HG02798 (cell line): Measurements from ENCODE around the gene ZBTB20.

Source experiments
- ATAC-seq: cut with Tn5 transposase; IDR thresholded peaks from one replicate; pipeline ENCODE4 v1.9.1; 2021; ENCODE audit warnings: mild to moderate bottlenecking; ENCODE audit not compliant: unreplicated experiment, poor library complexity

ZBTB20 gene

GRCh38 chr3:114510201-114510600 is 636.9 kb downstream of the ZBTB20 start:
- ATAC-seq = no peak

- ATAC-seq = no peak
Measured at GRCh38 chr3:114509756-114510155, 637.3 kb downstream of the ZBTB20 start.

DNA sequence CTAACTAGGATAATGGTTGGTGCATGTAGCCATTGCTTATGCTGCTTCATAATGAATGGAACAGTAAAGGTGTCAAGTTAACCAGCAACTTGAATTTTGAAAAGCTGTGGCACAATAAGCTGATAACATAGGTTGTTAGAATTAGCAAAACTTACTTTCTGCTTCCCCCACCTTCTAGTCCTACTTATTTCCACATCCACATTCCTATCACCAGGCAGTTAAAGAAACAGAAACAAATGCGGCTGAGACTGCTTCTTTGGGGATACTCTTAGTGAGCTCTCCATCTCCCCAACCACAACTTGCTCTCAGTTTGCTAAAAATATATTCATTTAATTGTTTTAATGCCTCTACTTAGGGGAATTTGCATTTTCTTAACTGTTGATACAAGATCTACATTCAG is 638.1 kb downstream of the ZBTB20 start:
- ATAC-seq = no peak

DNA sequence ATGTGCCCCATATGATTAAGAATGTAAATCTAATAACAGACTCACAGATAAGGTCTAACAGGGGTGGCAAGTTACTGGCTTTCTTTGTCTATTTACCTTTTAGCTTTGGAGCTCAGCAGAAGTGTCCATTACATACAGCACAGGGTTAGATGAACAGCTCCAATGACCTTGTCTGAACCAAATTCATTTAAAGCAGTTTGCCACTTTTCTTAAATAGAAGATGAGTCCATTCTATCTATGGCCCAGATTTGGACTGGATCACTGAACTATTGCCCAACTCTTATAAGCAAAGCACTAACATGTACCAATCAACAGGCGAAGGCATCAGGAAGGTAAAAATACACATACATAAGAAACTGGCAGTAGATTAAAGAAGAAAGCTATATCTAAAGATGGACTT is 638.9 kb downstream of the ZBTB20 start:
- ATAC-seq = no peak

- ATAC-seq = no peak
Measured at GRCh38 chr3:114506591-114507300, 640.3 kb downstream of the ZBTB20 start.

- no peak for ATAC-seq
Measured at GRCh38 chr3:114504941-114505628, 642.0 kb downstream of the ZBTB20 start.

DNA sequence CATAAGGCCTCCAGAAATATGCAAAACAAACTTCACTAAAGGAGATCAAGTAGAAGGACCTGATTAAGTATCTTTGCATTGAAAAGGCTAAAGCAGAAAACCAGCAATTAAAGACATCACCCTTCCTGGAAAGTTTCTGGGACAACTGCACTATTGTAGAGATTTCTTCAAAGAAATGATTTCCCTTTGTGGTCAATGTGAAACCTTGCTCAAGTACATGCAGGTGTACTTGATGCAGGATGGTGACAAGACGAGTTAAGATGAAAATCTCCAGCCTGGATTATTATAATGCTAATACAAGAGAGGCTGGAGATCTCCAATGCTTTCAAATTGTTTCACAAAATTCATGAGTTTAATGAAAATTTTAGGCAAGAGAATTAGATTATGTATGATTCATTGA is 644.9 kb downstream of the ZBTB20 start:
- no peak for ATAC-seq

- ATAC-seq = no peak
Measured at GRCh38 chr3:114499976-114500375, 647.1 kb downstream of the ZBTB20 start.

GRCh38 chr3:114498539-114499370 is 648.3 kb downstream of the ZBTB20 start:
- ATAC-seq = no peak

DNA sequence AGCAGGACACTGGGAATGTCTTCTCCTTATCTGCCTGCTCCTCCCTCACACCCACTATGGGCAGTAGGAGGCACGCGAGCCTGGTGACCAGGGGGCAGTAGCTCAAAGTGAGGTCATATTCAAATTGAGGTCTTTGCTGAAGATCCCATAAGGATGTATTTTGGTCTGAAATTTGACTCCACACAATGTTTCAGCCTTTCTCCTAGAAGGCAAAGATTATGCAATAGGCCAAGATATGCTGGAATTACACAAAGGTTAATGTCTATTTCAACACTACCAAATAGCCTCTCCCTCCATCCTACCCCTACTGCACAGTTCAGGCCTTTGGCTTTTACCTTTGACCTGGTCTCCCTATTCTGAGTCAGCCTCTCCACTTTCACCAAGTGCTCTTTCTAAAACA is 650.2 kb downstream of the ZBTB20 start:
- ATAC-seq = no peak

GRCh38 chr3:114496466-114496865 is 650.6 kb downstream of the ZBTB20 start:
- ATAC-seq = no peak

GRCh38 chr3:114496021-114496434 is 651.1 kb downstream of the ZBTB20 start:
- ATAC-seq = no peak

- ATAC-seq = no peak
Measured at GRCh38 chr3:114494498-114494897, 652.6 kb downstream of the ZBTB20 start.

GRCh38 chr3:114490829-114491228 is 656.3 kb downstream of the ZBTB20 start:
- no peak for ATAC-seq

GRCh38 chr3:114487502-114487901 is 659.6 kb downstream of the ZBTB20 start:
- ATAC-seq = no peak

DNA sequence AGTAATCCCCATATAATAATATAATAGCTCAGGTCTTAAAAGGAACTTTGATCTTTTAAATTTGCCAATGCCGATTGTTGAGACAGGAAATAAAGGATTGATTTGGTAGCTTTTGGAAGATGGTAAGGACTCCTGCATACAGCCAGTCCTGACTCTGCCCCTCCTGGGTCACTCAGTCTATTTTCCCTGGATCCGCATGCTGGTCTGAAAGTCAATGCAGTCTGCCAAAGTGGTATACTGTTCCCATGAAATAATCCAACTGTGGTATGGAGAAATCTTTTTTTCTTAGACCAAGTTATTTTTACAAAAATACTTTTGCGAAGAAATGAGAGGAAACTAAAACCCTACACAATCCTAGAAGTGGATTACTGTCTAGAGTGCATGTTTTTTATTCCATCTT is 662.2 kb downstream of the ZBTB20 start:
- no peak for ATAC-seq

DNA sequence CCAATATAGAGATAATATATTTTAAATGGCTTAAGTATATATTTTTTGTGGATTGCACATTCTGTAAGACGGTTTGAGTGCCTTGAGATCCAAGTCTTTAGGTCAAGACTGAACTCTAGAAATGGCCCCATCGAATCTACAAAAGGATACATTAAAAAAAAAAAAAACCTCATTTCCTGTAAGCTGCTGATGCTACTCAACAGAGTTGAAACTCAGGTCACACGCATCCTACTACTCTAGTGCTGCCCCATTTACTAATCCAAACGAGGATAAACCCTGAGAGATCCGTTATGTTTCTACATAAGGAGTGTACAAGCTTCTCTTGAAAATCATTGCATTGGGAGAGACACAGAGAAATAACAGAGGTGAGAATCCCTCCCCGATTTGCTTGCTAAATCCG is 666.0 kb downstream of the ZBTB20 start:
- ATAC-seq = no peak

GRCh38 chr3:114480442-114480841 is 666.6 kb downstream of the ZBTB20 start:
- ATAC-seq = no peak

DNA sequence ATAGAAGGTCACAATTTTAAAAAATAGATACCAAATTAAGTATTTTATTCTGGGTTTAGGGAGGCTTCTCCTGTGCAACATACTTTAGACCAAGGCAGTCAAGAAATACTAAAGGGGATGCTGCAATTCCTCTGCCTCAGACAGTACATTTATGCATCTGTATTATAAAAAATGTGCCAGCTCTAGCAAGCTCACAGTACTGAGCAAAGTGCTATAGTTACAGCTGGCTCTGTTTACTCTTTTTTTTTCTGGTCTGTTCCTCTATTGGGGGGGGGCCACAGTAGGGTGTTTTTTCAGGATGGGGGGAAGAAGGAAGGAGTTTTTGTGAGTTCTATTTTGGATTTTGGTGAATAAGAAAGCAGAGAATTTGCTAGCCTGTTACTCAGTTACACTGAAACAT is 668.3 kb downstream of the ZBTB20 start:
- no peak for ATAC-seq

DNA sequence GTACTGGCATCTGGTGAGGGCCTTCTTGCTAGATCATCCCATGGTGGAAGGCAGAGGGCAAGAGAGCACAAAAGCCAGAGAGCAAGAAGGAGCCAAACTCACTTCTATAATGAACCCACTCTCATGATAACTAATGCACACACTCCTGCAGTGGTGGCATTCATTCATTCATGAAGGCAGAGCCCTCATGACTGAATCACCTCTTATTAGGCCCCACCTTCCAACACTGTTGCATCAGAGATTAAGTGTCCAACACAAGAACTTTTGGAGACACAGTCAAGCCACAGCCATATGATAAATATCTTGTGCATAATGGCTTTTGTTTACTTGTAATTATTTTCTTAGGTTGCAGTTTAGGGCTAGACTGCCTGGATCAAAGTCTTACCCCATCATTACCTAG is 670.6 kb downstream of the ZBTB20 start:
- ATAC-seq = no peak

GRCh38 chr3:114471478-114471877 is 675.6 kb downstream of the ZBTB20 start:
- ATAC-seq = no peak
